IPS DF 4.7 (cell line): ENCODE data around the gene FXN.

ENCODE experiments used
- DNase-seq: peaks from one replicate; pipeline ENCODE4 v3.0.0-alpha.2; 2013; ENCODE audit warnings: low spot score; ENCODE audit errors: extremely low read depth

Gene FXN

GRCh38 chr9:69137311-69137710 is 101.8 kb downstream of the FXN start:
- no peak for DNase-seq

- no peak for DNase-seq
Observed at GRCh38 chr9:69139596-69139995, 104.0 kb downstream of the FXN start.

GRCh38 chr9:69140123-69140735 is 104.7 kb downstream of the FXN start:
- no peak for DNase-seq

GRCh38 chr9:69141851-69142250 is 106.3 kb downstream of the FXN start:
- no peak for DNase-seq

- no peak for DNase-seq
Observed at GRCh38 chr9:69143291-69143690, 107.7 kb downstream of the FXN start.

GRCh38 chr9:69145144-69145715 is 109.7 kb downstream of the FXN start:
- no peak for DNase-seq

- DNase-seq: no peak
Observed at GRCh38 chr9:69147041-69147834, 111.7 kb downstream of the FXN start.

- DNase-seq: no peak
Observed at GRCh38 chr9:69149321-69149807, 113.8 kb downstream of the FXN start.
